HG03469 (cell line): ENCODE results near the gene FBXW4.

Experiments
- ATAC-seq: cut with Tn5 transposase; IDR thresholded peaks from one replicate; pipeline ENCODE4 v1.9.1; 2021; ENCODE audit warnings: mild to moderate bottlenecking, moderate library complexity, moderate number of reproducible peaks; ENCODE audit not compliant: unreplicated experiment

The FBXW4 gene

GRCh38 chr10:101569323-101569621, 125.7 kb downstream of the FBXW4 start:
- no peak for ATAC-seq

GRCh38 chr10:101568054-101568745, 126.8 kb downstream of the FBXW4 start:
- ATAC-seq: no peak

GRCh38 chr10:101567165-101568006, 127.6 kb downstream of the FBXW4 start:
- no peak for ATAC-seq

- no peak for ATAC-seq
Measured at GRCh38 chr10:101566333-101567164, 128.4 kb downstream of the FBXW4 start.

- no peak for ATAC-seq
Measured at GRCh38 chr10:101565936-101566332, 129.0 kb downstream of the FBXW4 start.

- no peak for ATAC-seq
Measured at GRCh38 chr10:101565370-101565900, 129.5 kb downstream of the FBXW4 start.

- ATAC-seq: no peak
Measured at GRCh38 chr10:101564490-101564991, 130.4 kb downstream of the FBXW4 start.

GRCh38 chr10:101563497-101564040, 131.4 kb downstream of the FBXW4 start:
- ATAC-seq: no peak

GRCh38 chr10:101563007-101563406, 132.0 kb downstream of the FBXW4 start:
- ATAC-seq: no peak

GRCh38 chr10:101562231-101562630, 132.7 kb downstream of the FBXW4 start:
- no peak for ATAC-seq

GRCh38 chr10:101561068-101561915, 133.7 kb downstream of the FBXW4 start:
- no peak for ATAC-seq
